Activated naive CD8-positive, alpha-beta T cell treated with anti-CD3 and anti-CD28 coated beads, Interleukin-2, amount 50 U/mL, for 16 hours (primary cell): ENCODE measurements around the gene NEK8.
"Not testable (repeated sequence)": the region's sequence is repeated elsewhere in the genome, so short reads cannot be mapped to it uniquely, and the experiment has no call there.

Experiments used
- DNase-seq: peaks from one replicate; pipeline ENCODE4 v3.0.0-alpha.2; 2020; ENCODE audit warnings: low read depth, low spot score

NEK8 gene

DNA sequence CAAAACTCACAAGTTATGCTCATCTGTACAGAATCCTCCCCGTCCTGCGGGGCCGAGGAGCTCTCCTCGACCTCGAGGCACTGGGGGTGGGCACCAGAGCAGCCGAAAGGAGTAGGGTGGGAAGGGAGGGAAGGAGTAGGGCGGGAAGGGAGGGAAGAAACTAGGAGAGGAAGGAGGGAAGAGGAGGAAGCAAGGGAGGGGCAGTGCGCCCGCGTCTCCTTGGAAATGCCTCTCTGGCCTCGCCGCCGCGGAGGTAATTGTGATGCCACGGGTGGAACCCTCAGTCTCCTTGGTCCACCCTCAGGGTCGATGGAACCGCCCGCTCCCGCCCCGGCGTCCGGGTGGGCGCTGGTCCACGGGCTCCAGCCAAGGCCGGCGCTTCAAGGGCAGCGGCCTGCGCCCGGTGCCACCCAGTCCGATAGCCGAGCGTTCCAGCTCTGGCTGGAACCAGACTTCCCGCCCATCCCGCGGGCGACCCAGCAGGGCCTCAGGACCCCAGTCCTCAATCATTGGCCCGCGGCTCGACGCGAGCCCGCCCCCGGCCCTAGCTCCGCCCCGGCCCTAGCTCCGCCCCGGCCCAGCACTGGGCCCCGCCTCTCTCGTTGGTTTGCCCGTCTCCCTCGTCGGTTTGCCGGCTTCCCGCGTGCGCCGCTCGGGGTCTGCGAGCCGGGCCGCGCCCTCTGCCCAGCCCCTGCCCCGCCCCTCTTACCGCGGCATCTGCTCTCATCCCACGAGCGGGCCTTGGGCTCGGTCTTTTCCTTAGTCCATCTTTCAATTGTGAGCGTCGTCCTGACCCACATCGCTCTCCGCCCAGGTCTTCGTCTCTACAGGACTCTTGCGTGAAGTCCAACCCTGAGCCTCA lies 17.5 kb upstream of the NEK8 start:
- DNase-seq: peak; percentile 75

DNA sequence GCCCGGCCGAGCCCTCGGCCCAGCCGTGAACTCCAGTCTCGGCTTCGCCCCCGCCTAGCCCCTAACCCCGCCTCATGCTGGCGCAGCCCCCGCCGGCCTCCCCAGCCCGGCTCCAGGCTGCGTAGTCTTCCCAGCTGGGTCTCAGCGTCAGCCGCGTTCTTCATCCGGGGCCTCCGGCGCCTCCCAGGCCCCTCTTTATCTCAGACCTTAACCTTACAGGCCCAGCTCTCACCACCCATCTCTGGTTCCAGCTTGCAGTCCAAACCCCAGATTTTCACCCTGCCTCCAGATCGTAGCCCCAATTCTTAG lies 16.9 kb upstream of the NEK8 start, which contains the start of gene PROCA1:
PROCA1 (minus strand) TSS at position 166 of the 309 bp plus-strand sequence. CDS start 228 bp downstream, outside the sequence.
- DNase-seq: no peak

DNA sequence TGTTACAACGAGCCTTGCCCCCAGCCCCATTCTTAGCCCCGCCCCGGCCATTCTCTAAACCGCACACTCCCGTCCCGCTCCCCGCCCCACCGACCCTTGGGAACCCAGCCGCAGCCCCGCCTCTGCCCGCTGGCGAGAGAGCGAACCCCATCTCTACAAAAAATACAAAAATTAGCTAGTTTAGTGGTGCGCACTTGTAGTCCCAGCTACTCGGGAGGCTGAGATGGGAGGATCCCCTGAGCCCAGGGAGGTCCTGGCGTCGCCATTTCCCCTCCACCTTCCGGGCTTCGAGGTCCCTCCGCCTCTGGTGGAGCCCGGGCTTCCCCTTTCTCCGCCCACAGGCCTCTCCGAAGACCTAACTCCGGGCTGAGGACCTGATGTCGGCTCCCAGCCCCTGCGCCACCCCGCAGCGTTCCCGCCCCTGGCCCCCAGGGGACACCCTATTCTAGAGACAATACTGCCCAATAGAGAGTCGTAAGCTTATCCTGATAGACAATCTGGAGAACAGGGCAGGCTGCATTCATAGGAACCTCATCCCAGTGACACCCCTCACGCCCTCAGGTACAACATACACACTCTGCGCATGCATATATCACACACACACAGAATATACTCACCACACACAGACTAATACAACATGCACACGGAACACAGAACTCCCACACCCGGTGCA lies 16.4 kb upstream of the NEK8 start:
- peak; percentile 32 for DNase-seq

DNA sequence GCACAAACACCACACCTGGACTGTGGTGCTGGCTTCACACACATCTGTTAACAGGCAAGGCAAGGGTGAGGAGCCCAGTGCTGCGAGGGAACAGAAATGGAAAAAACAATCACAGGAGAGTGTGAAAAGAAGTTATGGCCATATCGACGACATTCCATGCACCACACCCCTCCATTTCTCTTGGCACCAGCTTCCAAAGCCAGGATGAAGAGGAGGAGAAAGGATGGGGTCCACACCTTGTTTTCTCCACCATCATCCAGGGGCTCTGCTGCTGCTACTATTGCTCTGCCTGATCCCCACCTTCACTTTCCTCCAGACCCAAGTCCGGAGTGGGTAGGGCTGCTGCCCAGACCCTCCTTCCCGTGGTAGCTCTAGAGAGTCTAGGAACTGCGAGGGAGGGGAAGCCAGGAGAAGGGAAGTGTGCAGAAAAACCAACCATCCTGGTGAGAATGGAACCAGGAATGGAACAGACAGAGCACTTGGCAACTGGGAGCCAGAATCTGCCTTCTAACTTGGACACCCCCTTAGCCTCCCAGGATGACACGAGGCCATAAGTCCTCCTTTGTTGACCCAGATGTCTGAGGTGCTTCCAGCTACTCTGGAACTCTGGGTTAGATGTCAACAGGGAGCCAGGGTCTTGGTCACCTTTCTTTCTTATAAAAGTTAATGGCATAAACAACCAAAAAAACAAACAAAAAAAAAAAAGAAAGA lies 15.7 kb upstream of the NEK8 start:
- no peak for DNase-seq

DNA sequence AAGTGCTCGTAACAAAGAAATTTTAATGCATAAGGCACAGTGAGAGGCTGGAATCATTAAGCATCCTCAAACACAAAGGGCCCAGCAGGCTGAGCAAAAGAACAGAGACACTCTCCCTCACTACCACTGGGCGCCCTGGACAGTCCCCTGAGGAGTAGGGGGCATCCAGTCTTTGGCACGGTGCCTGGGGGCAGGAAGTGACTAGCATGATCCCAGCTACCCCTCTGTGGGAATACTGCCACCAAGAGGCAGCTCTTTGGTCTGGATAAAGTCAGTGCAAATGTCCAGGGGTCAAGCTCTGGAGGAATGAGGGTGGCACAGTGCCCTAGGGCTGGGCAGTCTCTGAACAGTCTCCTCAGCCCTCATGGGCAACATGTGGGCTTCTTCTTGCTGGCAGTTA lies 14.3 kb upstream of the NEK8 start:
- no peak for DNase-seq

DNA sequence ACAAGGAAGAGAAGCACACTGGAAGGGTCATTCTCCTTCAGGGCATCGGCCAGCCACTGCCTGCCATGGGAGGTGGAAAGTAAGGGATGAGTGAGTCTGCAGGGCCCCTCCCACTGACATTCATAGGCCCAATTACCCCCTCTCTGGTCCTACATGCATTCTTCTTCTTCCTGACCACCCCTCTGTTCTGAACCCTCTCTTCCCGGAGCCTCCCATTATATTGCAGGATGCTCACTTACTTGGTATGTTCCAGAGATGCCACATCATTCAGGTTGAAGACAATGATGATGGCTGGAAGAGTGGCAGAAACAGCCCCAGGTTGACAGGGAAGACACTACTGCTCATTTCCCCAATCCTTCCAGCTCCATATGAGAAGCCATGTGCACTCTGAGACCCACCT lies 13.4 kb upstream of the NEK8 start:
- no peak for DNase-seq

DNA sequence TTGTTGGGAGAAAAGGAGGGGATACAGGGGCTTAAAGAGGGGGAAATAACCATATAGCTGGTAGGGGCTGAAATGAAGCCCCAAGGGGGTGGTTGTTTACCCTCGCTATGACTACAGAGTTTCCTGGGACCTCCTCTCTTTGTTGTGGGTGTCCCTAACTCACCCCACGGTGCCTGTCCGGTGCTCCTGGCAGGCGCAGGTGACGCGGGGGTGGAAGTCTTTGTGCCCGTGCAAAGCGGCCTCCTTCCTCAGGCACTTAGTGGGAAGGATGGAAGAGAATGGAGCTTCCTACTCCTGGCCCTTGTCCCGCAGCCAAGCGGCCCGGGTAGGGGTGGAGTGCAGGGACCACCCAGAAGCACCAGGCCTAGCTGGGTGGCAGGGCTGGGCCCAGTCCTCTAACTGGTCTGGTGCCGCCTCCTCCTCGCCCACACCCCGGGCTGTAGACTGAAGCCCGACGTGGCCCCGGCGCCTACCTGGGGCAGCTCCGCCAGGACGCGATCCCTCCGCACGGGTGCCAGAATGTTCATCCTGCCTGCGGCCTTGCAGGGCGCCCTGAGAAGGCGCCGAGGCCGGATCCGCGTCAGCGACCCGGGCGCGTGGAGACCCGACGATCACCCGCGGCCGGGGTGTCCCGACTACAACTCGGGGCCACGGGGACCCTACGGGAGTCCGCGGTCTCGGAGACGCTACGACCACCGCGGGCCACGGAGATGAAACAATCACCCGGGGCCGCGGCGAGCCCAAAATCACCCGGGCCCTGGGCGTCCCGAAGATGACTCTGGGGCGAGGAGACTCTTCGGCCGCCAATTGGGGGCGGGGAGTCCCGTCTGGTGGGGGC lies 11.6 kb upstream of the NEK8 start:
- no peak for DNase-seq

DNA sequence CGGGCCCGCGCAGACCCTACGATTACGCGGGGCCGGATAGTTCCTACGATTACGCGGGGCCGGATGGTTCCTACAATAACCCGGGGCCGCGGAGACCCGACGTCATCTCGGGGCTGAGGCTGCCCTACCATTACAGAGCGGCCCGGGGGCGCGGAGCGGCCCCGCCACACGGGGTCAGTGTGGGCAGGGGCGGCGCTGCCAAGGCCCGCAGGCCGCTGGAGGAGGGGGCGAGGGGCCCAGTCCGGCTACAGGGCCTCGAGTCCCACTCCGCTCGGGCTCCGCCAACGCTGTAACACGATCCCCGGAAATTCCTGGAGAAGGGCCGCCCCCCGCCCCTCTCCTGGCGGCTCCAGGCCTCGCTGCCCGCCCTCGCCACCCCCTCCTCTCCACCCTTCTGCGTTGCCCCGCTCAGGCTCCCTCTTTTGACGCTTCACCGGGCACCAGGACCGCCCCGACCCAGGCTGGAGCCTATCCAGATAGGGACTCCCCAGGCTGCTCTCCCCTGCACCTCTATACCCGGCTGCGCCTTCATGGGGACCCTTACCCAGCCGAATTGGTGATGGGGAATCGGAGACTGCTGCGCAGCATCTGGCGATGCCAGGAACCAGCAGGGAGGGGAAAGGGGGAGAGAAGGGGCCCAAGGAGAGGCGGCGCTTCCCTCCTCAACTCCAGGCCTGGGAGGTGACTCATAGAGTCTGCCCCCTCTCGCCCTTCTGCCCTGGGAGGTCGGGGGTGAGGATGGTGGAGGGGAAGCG lies 10.8 kb upstream of the NEK8 start, which contains the start of gene RAB34:
RAB34 (minus strand) TSS at position 291 of the 755 bp plus-strand sequence. CDS start 602 bp downstream, outside the sequence.
- no peak for DNase-seq

DNA sequence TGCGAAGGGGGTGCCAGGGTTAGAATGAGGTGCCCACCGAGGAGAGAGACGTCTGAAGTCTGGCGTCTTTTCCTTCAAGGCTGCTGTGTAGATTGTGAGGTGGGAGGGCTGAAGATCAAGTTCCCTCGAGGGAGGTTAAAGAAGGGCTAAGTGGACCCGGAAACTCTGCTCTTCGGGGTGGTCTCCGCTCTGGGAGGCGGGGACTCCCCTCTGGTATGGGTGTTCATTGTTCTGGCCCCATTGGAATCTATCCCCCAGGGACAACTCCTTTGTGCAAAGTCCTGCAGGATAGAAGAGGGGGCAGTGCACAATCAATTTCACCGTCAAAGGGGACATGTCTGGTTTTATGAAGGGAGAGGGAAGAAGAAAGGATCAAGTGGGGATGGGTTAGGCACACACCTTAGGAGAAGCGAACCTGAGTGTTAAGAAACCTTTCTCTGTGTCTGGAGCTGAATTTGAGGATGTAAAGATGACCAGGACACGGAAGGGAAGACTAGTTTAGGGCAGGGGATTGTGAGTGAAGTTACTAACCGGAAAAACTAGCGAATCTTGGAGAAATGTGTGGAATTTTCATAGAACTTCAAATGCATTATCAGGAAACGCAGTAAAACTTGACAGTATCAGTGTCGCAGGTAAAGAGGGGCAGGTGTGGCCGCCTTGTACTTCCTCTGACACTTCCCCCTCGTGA lies 10.1 kb upstream of the NEK8 start:
- no peak for DNase-seq

DNA sequence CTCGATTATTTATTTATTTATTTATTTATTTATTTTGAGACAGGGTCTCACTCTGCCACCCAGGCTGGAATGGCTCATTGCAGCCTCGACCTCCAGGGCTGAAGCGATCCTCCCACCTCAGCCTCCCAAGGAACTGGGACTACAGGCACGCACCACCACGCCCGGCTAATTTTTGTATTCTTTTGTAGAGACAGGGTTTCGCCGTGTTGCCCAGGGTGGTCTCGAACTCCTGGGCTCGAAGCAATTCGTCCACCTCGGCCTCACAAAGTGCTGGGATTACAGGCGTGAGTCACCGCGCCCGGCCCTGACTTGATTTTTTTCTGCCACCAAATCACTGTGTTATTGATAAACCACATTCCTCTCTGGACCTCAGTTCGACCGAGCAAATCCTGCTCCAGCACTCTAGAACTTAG lies 9.6 kb upstream of the NEK8 start:
- no peak for DNase-seq

DNA sequence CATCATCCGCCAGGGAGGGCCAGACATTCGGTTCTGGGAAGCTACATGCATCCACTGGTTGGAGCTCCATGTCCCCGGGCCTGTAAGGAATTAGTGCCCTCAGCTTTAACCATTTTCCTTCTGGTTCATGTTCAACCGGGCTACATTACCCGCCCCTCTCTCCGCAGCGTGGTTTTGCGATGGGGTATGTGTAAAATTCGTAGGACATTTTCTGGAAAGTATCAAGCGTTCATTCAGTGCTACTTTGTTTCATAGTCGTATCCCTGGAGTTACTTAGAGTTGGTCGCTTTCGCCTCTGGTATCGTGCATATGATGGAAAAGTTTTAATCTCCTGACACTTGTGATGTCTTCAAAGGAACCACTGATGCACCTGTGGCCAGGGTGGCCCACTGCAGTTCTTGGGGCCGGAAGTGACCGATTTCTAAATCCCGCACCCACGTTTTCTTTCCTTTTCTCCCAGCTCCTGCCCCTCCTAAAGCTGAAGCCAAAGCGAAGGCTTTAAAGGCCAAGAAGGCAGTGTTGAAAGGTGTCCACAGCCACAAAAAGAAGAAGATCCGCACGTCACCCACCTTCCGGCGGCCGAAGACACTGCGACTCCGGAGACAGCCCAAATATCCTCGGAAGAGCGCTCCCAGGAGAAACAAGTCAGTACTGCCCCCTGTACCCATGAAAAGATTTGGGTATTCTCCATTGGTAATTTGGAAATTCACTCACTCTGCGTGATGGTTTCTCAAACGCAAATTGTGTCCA lies 8.2 kb upstream of the NEK8 start:
- no peak for DNase-seq

DNA sequence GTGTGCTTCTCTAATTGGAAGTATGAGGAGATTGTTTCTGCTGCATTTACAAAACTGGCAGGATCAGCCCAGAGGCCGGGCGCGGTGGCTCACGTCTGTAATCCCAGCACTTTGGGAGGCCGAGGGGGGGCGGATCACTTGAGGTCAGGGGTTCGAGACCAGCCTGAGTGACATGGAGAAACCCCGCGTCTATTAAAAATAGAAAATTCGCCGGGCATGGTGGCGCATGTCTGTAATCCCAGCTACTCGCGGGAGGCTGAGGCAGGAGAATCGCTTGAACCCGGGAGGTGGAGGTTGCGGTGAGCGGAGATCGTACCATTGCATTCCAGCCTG lies 7.6 kb upstream of the NEK8 start:
- not testable (repeated sequence) for DNase-seq

DNA sequence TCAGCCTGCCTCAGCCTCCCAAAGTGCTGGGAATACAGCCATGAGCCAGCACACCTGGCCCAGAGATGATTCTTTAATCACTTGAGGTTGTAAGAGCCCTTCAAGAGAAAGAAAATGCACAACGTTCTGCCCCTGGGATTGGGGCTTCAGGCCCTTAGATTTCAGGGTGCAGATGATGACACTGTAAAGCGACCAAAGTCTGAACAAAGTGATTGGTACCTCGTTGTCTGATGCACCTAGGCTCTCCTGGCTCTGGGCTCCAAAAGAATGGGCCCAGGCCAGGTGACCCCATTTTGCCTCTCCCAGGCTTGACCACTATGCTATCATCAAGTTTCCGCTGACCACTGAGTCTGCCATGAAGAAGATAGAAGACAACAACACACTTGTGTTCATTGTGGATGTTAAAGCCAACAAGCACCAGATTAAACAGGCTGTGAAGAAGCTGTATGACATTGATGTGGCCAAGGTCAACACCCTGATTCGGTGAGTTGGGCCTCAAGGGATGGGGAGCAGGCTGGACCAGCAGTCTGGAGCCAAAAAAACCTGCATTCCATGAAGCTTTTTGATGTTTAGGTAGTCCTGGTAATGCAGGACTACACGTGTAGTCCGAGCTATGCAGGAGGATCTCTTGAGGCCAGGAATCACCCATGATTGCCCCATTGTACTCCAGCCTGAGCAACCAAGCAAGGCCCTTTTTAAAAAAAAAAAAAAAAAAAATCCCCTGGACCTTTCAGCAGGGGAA lies 6.0 kb upstream of the NEK8 start:
- DNase-seq: no peak

DNA sequence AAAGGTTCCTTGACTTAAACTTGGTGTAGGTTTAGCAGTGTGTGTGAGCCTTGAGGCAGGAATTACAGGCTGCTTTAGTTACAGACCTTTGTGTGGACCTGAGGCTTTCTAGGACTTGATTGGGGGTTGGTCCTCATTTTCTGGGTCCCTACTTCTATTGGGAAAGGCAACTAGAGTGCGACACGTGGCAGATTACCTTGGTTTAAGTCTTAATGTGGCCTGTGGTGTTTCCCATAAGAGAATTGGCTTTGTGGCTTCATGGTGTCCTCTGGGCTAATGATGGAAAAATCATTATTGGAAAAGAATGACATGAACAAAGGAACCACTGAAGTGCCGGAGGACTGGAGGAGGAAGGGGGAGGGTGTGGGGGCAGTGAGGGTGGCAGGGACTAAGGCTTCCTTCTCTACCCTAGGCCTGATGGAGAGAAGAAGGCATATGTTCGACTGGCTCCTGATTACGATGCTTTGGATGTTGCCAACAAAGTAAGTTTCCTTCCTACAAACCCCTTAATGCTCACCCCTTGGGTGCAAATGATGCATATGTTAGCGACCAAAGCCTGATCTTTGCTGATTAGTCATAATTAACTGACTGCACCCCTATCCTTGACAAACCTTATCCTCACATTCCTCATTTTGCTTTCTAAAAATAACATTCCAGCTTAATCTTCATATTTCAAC lies 5.3 kb upstream of the NEK8 start:
- no peak for DNase-seq

DNA sequence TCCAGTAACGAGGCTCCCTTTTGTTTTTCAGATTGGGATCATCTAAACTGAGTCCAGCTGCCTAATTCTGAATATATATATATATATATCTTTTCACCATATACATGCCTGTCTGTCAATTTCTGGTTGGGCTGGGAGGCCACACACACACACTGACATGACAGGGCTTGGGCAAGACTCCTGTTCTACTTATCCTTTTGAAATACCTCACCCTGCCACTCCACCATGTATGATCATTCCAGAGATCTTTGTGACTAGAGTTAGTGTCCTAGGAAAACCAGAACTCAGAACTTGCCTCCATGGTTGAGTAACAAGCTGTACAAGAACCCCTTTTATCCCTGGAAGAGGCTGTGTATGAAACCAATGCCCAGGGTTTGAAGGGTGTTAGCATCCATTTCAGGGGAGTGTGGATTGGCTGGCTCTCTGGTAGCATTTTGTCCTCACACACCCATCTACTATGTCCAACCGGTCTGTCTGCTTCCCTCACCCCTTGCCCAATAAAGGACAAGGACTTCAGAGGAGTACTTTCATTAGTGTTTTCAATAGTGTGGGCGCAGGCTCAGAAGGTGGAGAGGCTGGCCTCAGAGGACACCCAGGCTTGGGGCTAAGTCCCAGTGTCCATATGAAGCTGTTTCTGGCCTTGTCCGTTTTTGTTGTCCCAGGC lies 4.6 kb upstream of the NEK8 start:
- DNase-seq: not testable (repeated sequence)

DNA sequence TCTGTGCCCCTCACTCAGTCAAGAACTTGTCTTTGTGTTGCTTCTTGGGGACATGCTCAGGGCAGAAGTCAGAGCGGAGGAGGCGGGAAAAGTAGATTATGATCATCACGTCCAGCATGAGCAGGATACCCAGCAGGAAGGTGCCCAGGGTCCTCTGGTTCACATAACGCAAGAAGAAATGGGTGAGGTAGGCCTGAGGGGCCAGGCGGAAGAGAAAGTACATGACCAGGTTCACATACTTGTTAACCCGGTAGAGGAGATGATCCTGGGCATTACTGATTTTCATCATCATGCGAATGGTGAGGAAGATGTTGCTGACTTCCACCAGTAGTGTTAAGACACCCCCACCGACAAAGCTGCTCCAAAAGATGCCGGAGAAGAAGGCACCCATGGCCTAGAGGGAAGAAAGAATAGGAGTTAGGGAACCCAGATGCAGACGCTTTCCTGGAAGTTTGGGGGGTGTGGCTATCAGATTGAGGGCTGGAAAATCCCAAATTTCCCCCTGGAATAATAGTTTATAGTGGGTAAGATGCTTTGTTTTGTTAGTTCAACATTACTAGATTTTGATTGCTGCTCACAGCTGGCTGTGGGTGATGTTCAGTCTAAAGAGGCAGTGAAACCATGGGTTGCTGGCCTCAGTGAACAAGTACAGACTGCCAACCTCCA lies 4.0 kb upstream of the NEK8 start:
- no peak for DNase-seq

DNA sequence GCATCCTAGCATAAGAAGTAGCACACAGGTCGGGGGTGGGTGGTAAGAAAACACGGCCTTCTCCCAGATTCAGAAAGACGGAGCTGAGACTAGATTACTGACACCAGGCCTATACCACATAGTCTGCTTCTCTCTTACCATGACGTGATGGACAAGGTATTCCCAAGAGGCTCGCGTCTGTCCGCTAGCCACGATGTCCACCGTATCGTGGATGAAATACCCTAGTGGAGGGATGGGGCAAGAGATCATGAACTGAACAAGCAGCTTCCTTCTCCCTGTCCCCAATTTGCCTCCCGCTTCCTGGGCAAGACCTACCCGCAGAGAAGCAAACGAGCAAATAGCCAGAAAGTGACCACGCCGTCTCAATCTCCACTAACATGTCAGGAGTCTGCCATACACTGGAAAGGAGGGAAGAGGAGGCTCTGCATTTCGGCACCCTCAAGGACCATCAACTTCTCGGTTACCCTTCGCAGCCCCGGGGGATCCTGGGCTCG lies 3.4 kb upstream of the NEK8 start:
- DNase-seq: no peak
